ENCODE data around the gene RALGPS1. TPM values are rescaled to one million over a fixed set of nuclear protein-coding genes. Genes with fewer than 3 reads are reported as not detected.

Gene RALGPS1
- total RNA-seq, 2 experiments from 2014 or later, result 14.1 to 14.4 TPM

GRCh38 chr9:127167560-127168326, 253.2 kb downstream of the RALGPS1 start:
- intact Hi-C loops (cut with micrococcal nuclease; ENCODE audit: unreplicated experiment), result no loop called here
- Histone ChIP-seq H3K79me2 (ENCODE audit: insufficient read depth, low read depth, low read length) (no peaks in the 10 kb centered on the region), H4K20me1 (ENCODE audit: insufficient read depth, low read length) (no peaks in the 10 kb centered on the region), H3K36me3 (ENCODE audit: insufficient read depth, low read length) (no peaks in the 10 kb centered on the region), H3K9me2 (ENCODE audit: insufficient read depth, low read length) (no peaks in the 10 kb centered on the region), H3K4me3 (ENCODE audit: low read depth, low read length, poor library complexity, severe bottlenecking) (peak overlapping the region; percentile 51), H3K27ac (ENCODE audit: low read depth, low read length, poor library complexity, severe bottlenecking) (peak overlapping the region; percentile 80), H3K9me3 (ENCODE audit: low read length) (no peaks in the 10 kb centered on the region), H3K4me2 (ENCODE audit: low read length) (peak overlapping the region; percentile 61), H2AFZ (ENCODE audit: low read length) (peak overlapping the region; percentile 48; the same call in 1 of the 2 replicates), H3K4me1 (ENCODE audit: insufficient read depth, low read length, poor library complexity, severe bottlenecking) (peaks cover 65% of the 10 kb centered on the region)
- CTCF ChIA-PET (ENCODE audit: unreplicated experiment), result no interaction called here
- POLR2A ChIA-PET, result interaction anchor here (1.0 kb wide), 1 partner anchor 226 kb away, joined by 3 read pairs; no protein-coding TSS in a partner anchor
- TF ChIP-seq, protein P1, sequence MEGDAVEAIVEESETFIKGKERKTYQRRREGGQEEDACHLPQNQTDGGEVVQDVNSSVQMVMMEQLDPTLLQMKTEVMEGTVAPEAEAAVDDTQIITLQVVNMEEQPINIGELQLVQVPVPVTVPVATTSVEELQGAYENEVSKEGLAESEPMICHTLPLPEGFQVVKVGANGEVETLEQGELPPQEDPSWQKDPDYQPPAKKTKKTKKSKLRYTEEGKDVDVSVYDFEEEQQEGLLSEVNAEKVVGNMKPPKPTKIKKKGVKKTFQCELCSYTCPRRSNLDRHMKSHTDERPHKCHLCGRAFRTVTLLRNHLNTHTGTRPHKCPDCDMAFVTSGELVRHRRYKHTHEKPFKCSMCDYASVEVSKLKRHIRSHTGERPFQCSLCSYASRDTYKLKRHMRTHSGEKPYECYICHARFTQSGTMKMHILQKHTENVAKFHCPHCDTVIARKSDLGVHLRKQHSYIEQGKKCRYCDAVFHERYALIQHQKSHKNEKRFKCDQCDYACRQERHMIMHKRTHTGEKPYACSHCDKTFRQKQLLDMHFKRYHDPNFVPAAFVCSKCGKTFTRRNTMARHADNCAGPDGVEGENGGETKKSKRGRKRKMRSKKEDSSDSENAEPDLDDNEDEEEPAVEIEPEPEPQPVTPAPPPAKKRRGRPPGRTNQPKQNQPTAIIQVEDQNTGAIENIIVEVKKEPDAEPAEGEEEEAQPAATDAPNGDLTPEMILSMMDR (conservative IDR thresholded peaks at IDR 0.05; ENCODE audit: low read length), result no peak
- TF ChIP-seq EZH2phosphoT487 (IDR thresholded peaks at IDR 0.05; ENCODE audit: borderline replicate concordance, low read depth, low read length), result no peak
- DNase-seq (ENCODE audit: low spot score), result peak; percentile 44
- BruUV-seq (replicated peaks), result no TSS peak

DNA sequence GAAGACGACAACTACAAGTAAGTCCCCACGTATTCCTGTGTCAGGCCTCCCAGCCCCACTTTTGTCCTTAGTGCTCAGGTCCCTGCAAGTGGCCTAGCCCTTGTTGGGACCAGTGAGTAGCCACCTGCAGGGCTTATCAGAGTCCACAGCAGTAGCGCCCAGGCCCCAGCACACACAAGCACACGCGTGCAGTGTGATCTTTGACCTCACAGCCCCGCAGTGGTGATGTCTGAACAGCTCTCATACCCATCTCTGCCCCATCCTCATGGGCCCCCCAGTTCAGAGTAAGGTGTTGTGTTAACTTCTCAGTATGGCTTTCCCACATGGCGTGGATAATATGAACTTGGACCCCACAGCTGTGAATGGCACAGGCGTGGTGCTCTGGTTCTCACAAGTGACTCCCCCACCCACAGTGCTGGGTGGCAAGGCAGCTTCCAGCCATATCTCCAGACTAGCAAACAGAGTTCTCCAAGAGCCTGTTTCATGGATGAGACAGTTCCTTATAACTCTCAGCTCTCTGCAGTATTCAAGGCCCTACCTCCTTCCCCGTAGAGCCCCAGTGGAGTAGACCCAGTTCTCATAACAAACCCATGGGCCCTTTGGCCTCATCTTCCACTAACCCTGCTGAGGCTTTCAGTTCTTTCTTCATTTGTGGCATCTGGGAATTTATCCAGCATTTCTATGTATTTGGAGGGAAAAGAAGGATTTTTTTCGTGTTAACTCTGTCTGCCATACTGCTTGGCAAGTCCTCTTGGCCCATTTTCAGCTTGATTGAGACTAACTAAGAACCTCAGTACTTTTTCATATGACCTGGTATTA, 254.4 kb downstream of the RALGPS1 start:
- Histone ChIP-seq H3K27ac (ENCODE audit: low read depth, low read length, poor library complexity, severe bottlenecking) (no peak overlapping the region), H4K20me1 (ENCODE audit: insufficient read depth, low read length) (no peaks in the 10 kb centered on the region), H3K9me3 (ENCODE audit: low read length) (no peaks in the 10 kb centered on the region), H3K79me2 (ENCODE audit: insufficient read depth, low read depth, low read length) (no peaks in the 10 kb centered on the region), H3K4me2 (ENCODE audit: low read length) (no peak overlapping the region), H3K4me1 (ENCODE audit: insufficient read depth, low read length, poor library complexity, severe bottlenecking) (peaks cover 53% of the 10 kb centered on the region), H3K4me3 (ENCODE audit: low read depth, low read length, poor library complexity, severe bottlenecking) (no peak overlapping the region), H2AFZ (ENCODE audit: low read length) (no peak overlapping the region), H3K36me3 (ENCODE audit: insufficient read depth, low read length) (no peaks in the 10 kb centered on the region), H3K9me2 (ENCODE audit: insufficient read depth, low read length) (no peaks in the 10 kb centered on the region)
- no TSS peak for BruUV-seq (replicated peaks)
- ChIA-PET POLR2A (no interaction called here), CTCF (ENCODE audit: unreplicated experiment) (no interaction called here)
- DNase-seq (ENCODE audit: low spot score), result no peak
- TF ChIP-seq, protein P1 (conservative IDR thresholded peaks at IDR 0.05; ENCODE audit: low read length), result no peak
- no peak for TF ChIP-seq EZH2phosphoT487 (IDR thresholded peaks at IDR 0.05; ENCODE audit: borderline replicate concordance, low read depth, low read length)
- intact Hi-C loops (cut with micrococcal nuclease; ENCODE audit: unreplicated experiment), result no loop called here

DNA sequence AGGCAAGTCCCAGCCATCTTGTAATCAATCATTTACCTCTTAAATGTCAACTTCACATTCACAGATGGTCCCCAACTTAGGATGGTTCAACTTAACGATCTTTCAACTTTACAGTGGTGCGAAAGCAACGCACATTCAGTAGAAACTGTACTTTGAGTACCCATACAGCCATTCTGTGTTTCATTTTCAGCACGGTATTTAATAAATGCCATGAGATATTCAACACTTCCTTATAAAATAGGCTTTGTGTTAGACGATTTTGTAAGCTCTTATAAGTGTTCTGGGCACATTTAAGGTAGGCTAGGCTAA, 254.9 kb downstream of the RALGPS1 start:
- Histone ChIP-seq H3K4me2 (ENCODE audit: low read length) (no peak overlapping the region), H2AFZ (ENCODE audit: low read length) (no peak overlapping the region), H3K36me3 (ENCODE audit: insufficient read depth, low read length) (no peaks in the 10 kb centered on the region), H3K9me3 (ENCODE audit: low read length) (no peaks in the 10 kb centered on the region), H3K4me1 (ENCODE audit: insufficient read depth, low read length, poor library complexity, severe bottlenecking) (peaks cover 50% of the 10 kb centered on the region), H3K79me2 (ENCODE audit: insufficient read depth, low read depth, low read length) (no peaks in the 10 kb centered on the region), H4K20me1 (ENCODE audit: insufficient read depth, low read length) (no peaks in the 10 kb centered on the region), H3K27ac (ENCODE audit: low read depth, low read length, poor library complexity, severe bottlenecking) (no peak overlapping the region), H3K4me3 (ENCODE audit: low read depth, low read length, poor library complexity, severe bottlenecking) (no peak overlapping the region), H3K9me2 (ENCODE audit: insufficient read depth, low read length) (no peaks in the 10 kb centered on the region)
- ChIA-PET CTCF (ENCODE audit: unreplicated experiment) (no interaction called here), POLR2A (no interaction called here)
- TF ChIP-seq, protein P1 (conservative IDR thresholded peaks at IDR 0.05; ENCODE audit: low read length), result no peak
- no peak for TF ChIP-seq EZH2phosphoT487 (IDR thresholded peaks at IDR 0.05; ENCODE audit: borderline replicate concordance, low read depth, low read length)
- no TSS peak for BruUV-seq (replicated peaks)
- no peak for DNase-seq (ENCODE audit: low spot score)
- intact Hi-C loops (cut with micrococcal nuclease; ENCODE audit: unreplicated experiment), result no loop called here

All from OCI-LY7 (cell line).